SW480 (cell line): ENCODE measurements around the gene PRKCA.

Experiments used
- DNase-seq: peaks from one replicate; pipeline ENCODE4 v3.0.0-alpha.2; 2016; ENCODE audit warnings: low spot score

PRKCA gene

GRCh38 chr17:66625311-66625767 is 322.9 kb downstream of the PRKCA start:
- DNase-seq, result peak; percentile 78

GRCh38 chr17:66627985-66628384 is 325.6 kb downstream of the PRKCA start:
- no peak for DNase-seq

GRCh38 chr17:66629762-66630161 is 327.3 kb downstream of the PRKCA start:
- DNase-seq, result no peak

- DNase-seq, result no peak
These were observed 328.0 kb downstream of the PRKCA start for GRCh38 chr17:66630379-66630778.

GRCh38 chr17:66630828-66631472 is 328.5 kb downstream of the PRKCA start:
- no peak for DNase-seq

GRCh38 chr17:66632731-66633130 is 330.3 kb downstream of the PRKCA start:
- DNase-seq, result no peak

GRCh38 chr17:66633317-66633965 is 331.0 kb downstream of the PRKCA start:
- no peak for DNase-seq

- no peak for DNase-seq
These were observed 331.8 kb downstream of the PRKCA start for GRCh38 chr17:66634193-66634592.

- no peak for DNase-seq
These were observed 333.1 kb downstream of the PRKCA start for GRCh38 chr17:66635386-66636045.

- DNase-seq, result peak; percentile 18
These were observed 333.7 kb downstream of the PRKCA start for GRCh38 chr17:66636111-66636510.

- no peak for DNase-seq
These were observed 335.1 kb downstream of the PRKCA start for GRCh38 chr17:66637491-66637890.

- no peak for DNase-seq
These were observed 336.5 kb downstream of the PRKCA start for GRCh38 chr17:66638707-66639479.

- DNase-seq, result no peak
These were observed 341.6 kb downstream of the PRKCA start for GRCh38 chr17:66643815-66644710.

- DNase-seq, result no peak
These were observed 342.8 kb downstream of the PRKCA start for GRCh38 chr17:66645259-66645658.

GRCh38 chr17:66647391-66647983 is 345.1 kb downstream of the PRKCA start:
- DNase-seq, result no peak

GRCh38 chr17:66649818-66650543 is 347.6 kb downstream of the PRKCA start:
- no peak for DNase-seq

GRCh38 chr17:66650544-66650877 is 348.1 kb downstream of the PRKCA start:
- DNase-seq, result no peak

- no peak for DNase-seq
These were observed 350.6 kb downstream of the PRKCA start for GRCh38 chr17:66652840-66653507.

GRCh38 chr17:66654106-66654740 is 351.8 kb downstream of the PRKCA start:
- DNase-seq, result no peak
